ENCODE measurements around the gene SYS1. TPM values are rescaled to one million over a fixed set of nuclear protein-coding genes. Genes with fewer than 3 reads are reported as not detected.

SYS1 gene
- total and polyA plus RNA-seq, 3 donors from 2014 or later: 20.0 to 34.6 (median 33.1) TPM

DNA sequence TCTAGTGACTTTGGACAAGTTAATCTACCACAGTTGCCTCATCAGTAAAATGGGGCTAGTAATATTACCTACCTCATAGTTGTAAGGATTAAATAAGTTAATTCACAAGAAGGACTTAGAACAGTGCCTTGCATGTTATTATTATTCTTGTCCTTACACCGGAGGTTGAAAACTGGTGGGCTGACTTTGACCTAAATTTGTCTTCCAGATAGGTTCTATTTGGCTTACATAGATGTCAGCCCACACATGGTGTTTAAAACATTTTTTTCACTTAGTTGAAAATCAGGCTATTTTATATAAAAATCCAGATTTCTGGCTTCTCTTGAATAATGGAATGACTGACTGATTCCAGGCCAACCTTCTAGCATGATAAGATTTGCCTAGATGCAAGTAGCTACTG is 3.2 kb downstream of the SYS1 start:
- no peak overlapping the region for H3K4me3 ChIP-seq
- no peaks in the 10 kb centered on the region for H3K27me3 ChIP-seq
- peaks cover 6% of the 10 kb centered on the region for H3K4me1 ChIP-seq
- no peaks in the 10 kb centered on the region for H3K36me3 ChIP-seq (ENCODE audit: low read depth, missing control alignments)
- 71 to 80% methylated on average over 1 of the region's 1 CpG for WGBS, 2 donors
- TF ChIP-seq, protein P1, sequence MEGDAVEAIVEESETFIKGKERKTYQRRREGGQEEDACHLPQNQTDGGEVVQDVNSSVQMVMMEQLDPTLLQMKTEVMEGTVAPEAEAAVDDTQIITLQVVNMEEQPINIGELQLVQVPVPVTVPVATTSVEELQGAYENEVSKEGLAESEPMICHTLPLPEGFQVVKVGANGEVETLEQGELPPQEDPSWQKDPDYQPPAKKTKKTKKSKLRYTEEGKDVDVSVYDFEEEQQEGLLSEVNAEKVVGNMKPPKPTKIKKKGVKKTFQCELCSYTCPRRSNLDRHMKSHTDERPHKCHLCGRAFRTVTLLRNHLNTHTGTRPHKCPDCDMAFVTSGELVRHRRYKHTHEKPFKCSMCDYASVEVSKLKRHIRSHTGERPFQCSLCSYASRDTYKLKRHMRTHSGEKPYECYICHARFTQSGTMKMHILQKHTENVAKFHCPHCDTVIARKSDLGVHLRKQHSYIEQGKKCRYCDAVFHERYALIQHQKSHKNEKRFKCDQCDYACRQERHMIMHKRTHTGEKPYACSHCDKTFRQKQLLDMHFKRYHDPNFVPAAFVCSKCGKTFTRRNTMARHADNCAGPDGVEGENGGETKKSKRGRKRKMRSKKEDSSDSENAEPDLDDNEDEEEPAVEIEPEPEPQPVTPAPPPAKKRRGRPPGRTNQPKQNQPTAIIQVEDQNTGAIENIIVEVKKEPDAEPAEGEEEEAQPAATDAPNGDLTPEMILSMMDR (IDR thresholded peaks at IDR 0.05): no peak
- no peak for TF ChIP-seq POLR2A (IDR thresholded peaks at IDR 0.05)
- no peak for DNase-seq
- intact Hi-C loops (cut with DNase I; ENCODE audit: low total_unique reads): no loop called here
- H3K9me3 ChIP-seq: no peaks in the 10 kb centered on the region
- no peak overlapping the region for H3K27ac ChIP-seq

- WGBS, 2 donors: 84 to 95% methylated on average over 11 of the region's 11 CpGs
- H3K4me1 ChIP-seq: peaks cover 6% of the 10 kb centered on the region
- H3K4me3 ChIP-seq: no peak overlapping the region
- DNase-seq: no peak
- H3K27ac ChIP-seq: no peak overlapping the region
- intact Hi-C loops (cut with DNase I; ENCODE audit: low total_unique reads): no loop called here
- H3K9me3 ChIP-seq: no peaks in the 10 kb centered on the region
- no peaks in the 10 kb centered on the region for H3K27me3 ChIP-seq
- H3K36me3 ChIP-seq (ENCODE audit: low read depth, missing control alignments): no peaks in the 10 kb centered on the region
- TF ChIP-seq, protein P1 (IDR thresholded peaks at IDR 0.05): no peak
- TF ChIP-seq POLR2A (IDR thresholded peaks at IDR 0.05): no peak
Observed at GRCh38 chr20:45366631-45367030, 3.7 kb downstream of the SYS1 start.

DNA sequence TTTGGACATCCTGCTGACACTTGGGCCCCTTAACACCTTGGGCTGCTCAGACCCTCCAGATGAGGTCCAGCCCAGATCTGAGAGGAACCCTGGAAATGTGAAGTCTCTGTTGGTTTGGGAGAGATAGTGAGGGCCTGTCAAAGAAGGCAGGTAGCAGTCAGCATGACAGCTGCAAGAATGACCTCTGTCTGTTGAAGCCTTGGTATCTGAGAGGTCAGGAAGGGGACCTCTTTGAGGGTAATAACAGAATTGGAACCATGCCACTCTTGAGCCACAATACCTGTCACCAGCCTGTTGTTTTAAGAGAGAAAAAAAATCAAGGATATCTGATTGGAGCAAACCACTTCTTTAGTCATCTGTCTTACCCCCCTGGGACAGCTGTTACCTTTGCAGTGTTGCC is 4.2 kb downstream of the SYS1 start:
- no peak for DNase-seq
- Histone ChIP-seq H3K4me1 (peaks cover 6% of the 10 kb centered on the region), H3K27ac (no peak overlapping the region), H3K4me3 (no peak overlapping the region), H3K9me3 (no peaks in the 10 kb centered on the region), H3K36me3 (ENCODE audit: low read depth, missing control alignments) (no peaks in the 10 kb centered on the region), H3K27me3 (no peaks in the 10 kb centered on the region)
- TF ChIP-seq, protein P1 (IDR thresholded peaks at IDR 0.05): no peak
- TF ChIP-seq POLR2A (IDR thresholded peaks at IDR 0.05): no peak
- intact Hi-C loops (cut with DNase I; ENCODE audit: low total_unique reads): no loop called here

GRCh38 chr20:45368221-45368980 is 5.4 kb downstream of the SYS1 start:
- peaks cover 9% of the 10 kb centered on the region for H3K4me1 ChIP-seq
- no peaks in the 10 kb centered on the region for H3K9me3 ChIP-seq
- DNase-seq: no peak
- WGBS, 2 donors: 78 to 90% methylated on average over 6 of the region's 6 CpGs
- H3K4me3 ChIP-seq: no peak overlapping the region
- intact Hi-C loops (cut with DNase I; ENCODE audit: low total_unique reads): no loop called here
- H3K36me3 ChIP-seq (ENCODE audit: low read depth, missing control alignments): no peaks in the 10 kb centered on the region
- H3K27me3 ChIP-seq: no peaks in the 10 kb centered on the region
- H3K27ac ChIP-seq: no peak overlapping the region
- TF ChIP-seq POLR2A (IDR thresholded peaks at IDR 0.05): no peak
- TF ChIP-seq, protein P1 (IDR thresholded peaks at IDR 0.05): no peak
